WTC11 (cell line): Measurements from ENCODE around the gene MYCBPAP. TPM values are rescaled to one million over a fixed set of nuclear protein-coding genes. Genes with fewer than 3 reads are reported as not detected.
A peak's percentile ranks its signal among the peaks of the same experiment; 100 is the strongest.

Experiments
- ATAC-seq: fragments of 200-7000 bp; cut with Tn5 transposase; 2 replicates; pipeline ENCODE4 v1.10.0; 2021; ENCODE audit warnings: mild to moderate bottlenecking, moderate library complexity
- CTCF ChIA-PET: fragments of 300-600 bp; sonication (Branson Sonifier 250); formaldehyde crosslinking; loops from one replicate; lab custom pipeline; 2021; ENCODE audit warnings: antibody characterized with exemption; lab: Charles Lee
- POLR2A ChIA-PET: fragments of 350-600 bp; sonication (Branson Sonifier 250); formaldehyde crosslinking; loops from one replicate; lab custom pipeline; 2021; ENCODE audit warnings: antibody characterized with exemption; lab: Charles Lee
- DNase-seq: peaks from one replicate; pipeline ENCODE4 v3.0.0; 2021; ENCODE audit warnings: low spot score
- H3K27ac Mint-ChIP-seq: 2 replicates; pipeline ENCODE4 v1.8.0; 2021; ENCODE audit warnings: mixed read lengths
- H3K27me3 Mint-ChIP-seq: 2 replicates; pipeline ENCODE4 v1.8.0; 2021; ENCODE audit warnings: low read depth, mild to moderate bottlenecking, moderate library complexity, mixed read lengths
- H3K36me3 Mint-ChIP-seq: 2 replicates; pipeline ENCODE4 v1.8.0; 2021; ENCODE audit warnings: mixed read lengths
- H3K4me1 Mint-ChIP-seq: 2 replicates; pipeline ENCODE4 v1.8.0; 2022; ENCODE audit warnings: mixed read lengths
- H3K4me3 Mint-ChIP-seq: 2 replicates; pipeline ENCODE4 v1.8.0; 2021; ENCODE audit warnings: mild to moderate bottlenecking, moderate library complexity, mixed read lengths
- H3K9me3 Mint-ChIP-seq: 2 replicates; pipeline ENCODE4 v1.8.0; 2021; ENCODE audit warnings: mixed read lengths
- CBFB ChIP-seq: sonication (generic); formaldehyde crosslinking; IDR thresholded peaks from 2 replicates; pipeline ENCODE4 v1.8.1; 2022; ENCODE audit warnings: mild to moderate bottlenecking, low read depth, missing genetic modification reagents
- E2F1 ChIP-seq: sonication (generic); formaldehyde crosslinking; IDR thresholded peaks from 2 replicates; pipeline ENCODE4 v1.8.0; 2022; ENCODE audit warnings: mild to moderate bottlenecking, missing genetic modification reagents
- ERG ChIP-seq: fragments of 250-450 bp; sonication (Bioruptor Pico); IDR thresholded peaks from 2 replicates; pipeline ENCODE4 v1.8.0; 2021; ENCODE audit warnings: mild to moderate bottlenecking
- ESRRA ChIP-seq: sonication (generic); formaldehyde crosslinking; IDR thresholded peaks from 2 replicates; pipeline ENCODE4 v1.8.1; 2022; ENCODE audit warnings: mild to moderate bottlenecking, missing genetic modification reagents, borderline replicate concordance
- FOXJ3 ChIP-seq: sonication (generic); formaldehyde crosslinking; IDR thresholded peaks from 2 replicates; pipeline ENCODE4 v1.9.0; 2021; ENCODE audit warnings: missing genetic modification reagents, mild to moderate bottlenecking, borderline replicate concordance
- FOXP1 ChIP-seq: sonication (generic); formaldehyde crosslinking; IDR thresholded peaks from 2 replicates; pipeline ENCODE4 v1.8.0; 2022; ENCODE audit warnings: missing genetic modification reagents, mild to moderate bottlenecking, moderate library complexity, borderline replicate concordance
- IRF2 ChIP-seq: sonication (generic); formaldehyde crosslinking; IDR thresholded peaks from 2 replicates; pipeline ENCODE4 v1.8.0; 2022; ENCODE audit warnings: low read depth, missing genetic modification reagents, borderline replicate concordance
- JAZF1 ChIP-seq: fragments of 250-450 bp; sonication (Bioruptor Pico); IDR thresholded peaks from 2 replicates; pipeline ENCODE4 v1.9.0; 2021; ENCODE audit warnings: moderate library complexity, mild to moderate bottlenecking, inconsistent platforms
- JUN ChIP-seq: sonication (generic); formaldehyde crosslinking; IDR thresholded peaks from 2 replicates; pipeline ENCODE4 v1.8.0; 2023; ENCODE audit warnings: mild to moderate bottlenecking, missing genetic modification reagents
- KAT7 ChIP-seq: sonication (generic); formaldehyde crosslinking; IDR thresholded peaks from 2 replicates; pipeline ENCODE4 v1.8.1; 2023; ENCODE audit warnings: missing genetic modification reagents, mild to moderate bottlenecking, borderline replicate concordance
- NFATC4 ChIP-seq: fragments of 250-450 bp; sonication (Bioruptor Pico); IDR thresholded peaks from 2 replicates; pipeline ENCODE4 v1.9.0; 2021; ENCODE audit warnings: mild to moderate bottlenecking
- PRDM15 ChIP-seq: sonication (generic); formaldehyde crosslinking; IDR thresholded peaks from 2 replicates; pipeline ENCODE4 v1.8.0; 2022; ENCODE audit warnings: missing genetic modification reagents
- SMAD4 ChIP-seq: sonication (generic); formaldehyde crosslinking; IDR thresholded peaks from 2 replicates; pipeline ENCODE4 v1.8.0; 2022; ENCODE audit warnings: mild to moderate bottlenecking, missing genetic modification reagents
- SP1 ChIP-seq: sonication (generic); formaldehyde crosslinking; conservative IDR thresholded peaks from 2 replicates; pipeline ENCODE4 v1.8.1; 2022; ENCODE audit warnings: missing genetic modification reagents
- TCF7 ChIP-seq: sonication (generic); formaldehyde crosslinking; IDR thresholded peaks from 2 replicates; pipeline ENCODE4 v1.8.0; 2022; ENCODE audit warnings: mild to moderate bottlenecking, low read depth, missing genetic modification reagents, moderate library complexity
- TEAD1 ChIP-seq: sonication (generic); formaldehyde crosslinking; IDR thresholded peaks from 2 replicates; pipeline ENCODE4 v1.8.0; 2022; ENCODE audit warnings: mild to moderate bottlenecking, missing genetic modification reagents
- TP53 ChIP-seq: sonication (generic); formaldehyde crosslinking; IDR thresholded peaks from 2 replicates; pipeline ENCODE4 v1.8.1; 2023; ENCODE audit warnings: mild to moderate bottlenecking, missing genetic modification reagents
- ZBTB21 ChIP-seq: sonication (generic); formaldehyde crosslinking; IDR thresholded peaks from 2 replicates; pipeline ENCODE4 v1.8.1; 2023; ENCODE audit warnings: mild to moderate bottlenecking, missing genetic modification reagents, borderline replicate concordance
- ZMAT4 ChIP-seq: fragments of 250-450 bp; sonication (Bioruptor Pico); IDR thresholded peaks from 2 replicates; pipeline ENCODE4 v1.9.0; 2021; ENCODE audit warnings: mild to moderate bottlenecking
- ZNF121 ChIP-seq: sonication (generic); formaldehyde crosslinking; IDR thresholded peaks from 2 replicates; pipeline ENCODE4 v1.8.0; 2023; ENCODE audit warnings: missing genetic modification reagents
- ZNF138 ChIP-seq: sonication (generic); formaldehyde crosslinking; conservative IDR thresholded peaks from 2 replicates; pipeline ENCODE4 v1.8.1; 2022; ENCODE audit warnings: mild to moderate bottlenecking, moderate library complexity, missing genetic modification reagents
- ZNF219 ChIP-seq: sonication (generic); formaldehyde crosslinking; IDR thresholded peaks from 2 replicates; pipeline ENCODE4 v1.8.0; 2023; ENCODE audit warnings: missing genetic modification reagents, mild to moderate bottlenecking, borderline replicate concordance
- ZNF263 ChIP-seq: sonication (generic); formaldehyde crosslinking; IDR thresholded peaks from 2 replicates; pipeline ENCODE4 v1.8.1; 2022; ENCODE audit warnings: low read depth, mild to moderate bottlenecking, moderate library complexity, missing genetic modification reagents
- ZNF317 ChIP-seq: sonication (generic); formaldehyde crosslinking; IDR thresholded peaks from 2 replicates; pipeline ENCODE4 v1.8.1; 2023; ENCODE audit warnings: low read depth, mild to moderate bottlenecking, moderate library complexity, missing genetic modification reagents, borderline replicate concordance
- total RNA-seq: library from RNA; stranded (reverse); gene quantifications from 3 replicates; pipeline ENCODE4 v1.2.3, GENCODE V29; 2021

Gene MYCBPAP
- total RNA-seq, 1 experiment from 2014 or later, result 5.7 TPM

- ChIA-PET POLR2A (no interaction called here), CTCF (interaction anchor here (1.1 to 1.6 kb wide), 3 partner anchors 27 to 124 kb away, joined by 3 to 6 read pairs (median 4); partner anchors contain the start of gene LRRC59)
- TF ChIP-seq ZNF138 (no peak), SP1 (no peak), FOXJ3 (CRISPR knock-in tag) (no peak), ZNF263 (CRISPR knock-in tag) (no peak), PRDM15 (CRISPR knock-in tag) (no peak), ZNF219 (CRISPR knock-in tag) (no peak), CBFB (no peak), NFATC4 (CRISPR knock-in tag) (no peak)
- no peak for ATAC-seq
- H3K4me3 Mint-ChIP-seq, result no peak overlapping the region
- H3K27me3 Mint-ChIP-seq, result peaks cover 6% of the 10 kb centered on the region
- H3K36me3 Mint-ChIP-seq, result no peaks in the 10 kb centered on the region
- no peak overlapping the region for H3K27ac Mint-ChIP-seq
- H3K9me3 Mint-ChIP-seq, result no peaks in the 10 kb centered on the region
- DNase-seq, result no peak
- peaks cover 28% of the 10 kb centered on the region for H3K4me1 Mint-ChIP-seq
These were observed 1.9 kb upstream of the MYCBPAP start for GRCh38 chr17:50506298-50506697.

GRCh38 chr17:50508573-50509460 lies 578 bp downstream of the MYCBPAP start:
- ChIA-PET POLR2A (no interaction called here), CTCF (no interaction called here)
- DNase-seq, result no peak
- Mint-ChIP-seq H3K27ac (0 out of 2 replicates have a peak overlapping the region, but pooled peaks have one; percentile 4), H3K4me1 (peaks cover 25% of the 10 kb centered on the region), H3K9me3 (no peaks in the 10 kb centered on the region), H3K36me3 (no peaks in the 10 kb centered on the region), H3K27me3 (peaks cover 6% of the 10 kb centered on the region), H3K4me3 (peak overlapping the region; percentile 89)
- peak; percentile 11 for ATAC-seq
- TF ChIP-seq ZNF121 (CRISPR knock-in tag) (0 out of 2 replicates have a peak, but pooled peaks have one; percentile 24), ZMAT4 (CRISPR knock-in tag) (no peak), IRF2 (CRISPR knock-in tag) (no peak), FOXP1 (CRISPR knock-in tag) (no peak), JAZF1 (CRISPR knock-in tag) (no peak), ZBTB21 (no peak), TCF7 (CRISPR knock-in tag) (no peak), TP53 (CRISPR knock-in tag) (0 out of 2 replicates have a peak, but pooled peaks have one; percentile 23)
- TF ChIP-seq, all 79 proteins: peak for 2

GRCh38 chr17:50511058-50511457 lies 2.8 kb downstream of the MYCBPAP start:
- ChIA-PET CTCF (interaction anchor here (0.5 to 1.0 kb wide), 2 partner anchors 11 to 15 kb away, joined by 3 to 7 read pairs; no protein-coding TSS in a partner anchor), POLR2A (no interaction called here)
- ATAC-seq (no peak), DNase-seq (no peak)
- TF ChIP-seq SMAD4 (CRISPR knock-in tag) (no peak), E2F1 (CRISPR knock-in tag) (no peak), KAT7 (CRISPR knock-in tag) (no peak), JUN (CRISPR knock-in tag) (no peak), TEAD1 (CRISPR knock-in tag) (no peak), ZNF317 (no peak), ESRRA (CRISPR knock-in tag) (no peak), ERG (CRISPR knock-in tag) (no peak)
- Mint-ChIP-seq H3K36me3 (no peaks in the 10 kb centered on the region), H3K4me1 (peaks cover 32% of the 10 kb centered on the region), H3K27ac (no peak overlapping the region), H3K4me3 (no peak overlapping the region), H3K27me3 (peaks cover 9% of the 10 kb centered on the region), H3K9me3 (no peaks in the 10 kb centered on the region)
